Naive thymus-derived CD4-positive, alpha-beta T cell (primary cell): ENCODE measurements around the gene NAT8L. TPM values are rescaled to one million over a fixed set of nuclear protein-coding genes. Genes with fewer than 3 reads are reported as not detected.

Experiments
- ATAC-seq: fragments of 150-1000 bp; cut with Tn5 transposase; 2 replicates; pipeline ENCODE4 v1.10.0; 2021; ENCODE audit warnings: mild to moderate bottlenecking, moderate library complexity
- CTCF ChIA-PET: fragments of 350-600 bp; sonication (Branson Sonifier 250); formaldehyde crosslinking; loops from one replicate; lab custom pipeline; 2021; ENCODE audit warnings: antibody characterized with exemption; lab: Charles Lee
- POLR2A ChIA-PET: fragments of 350-600 bp; sonication (Branson Sonifier 250); formaldehyde crosslinking; loops from one replicate; lab custom pipeline; 2021; ENCODE audit warnings: antibody characterized with exemption, inconsistent platforms; lab: Charles Lee
- DNase-seq, 9 donors: peaks; one replicate each; pipeline versions ENCODE4 v3.0.0 to v3.0.0-alpha.2; 2020 to 2022; ENCODE audit warnings: mixed read lengths in 1 of 9
- H3K27ac ChIP-seq: one replicate; pipeline ENCODE4 v1.7.0; 2013; ENCODE audit warnings: mild to moderate bottlenecking, low read depth, low read length, moderate library complexity
- H3K27me3 ChIP-seq, 2 donors: one replicate each; pipeline ENCODE4 v1.7.0; 2013; ENCODE audit warnings: low read length in 2 of 2, mild to moderate bottlenecking in 2 of 2, moderate library complexity in 2 of 2; ENCODE audit not compliant: control insufficient read depth in 2 of 2, insufficient read depth in 2 of 2
- H3K36me3 ChIP-seq, 3 experiments: 1 replicate in 2 of 3; 2 replicates in 1 of 3; pipeline ENCODE4 v1.7.0; 2013; ENCODE audit warnings: low read length in 3 of 3, mild to moderate bottlenecking in 3 of 3, moderate library complexity in 1 of 3; ENCODE audit not compliant: insufficient read depth in 3 of 3, control insufficient read depth in 2 of 3
- H3K4me1 ChIP-seq, 2 donors: one replicate each; pipeline ENCODE4 v1.7.0; 2013; ENCODE audit warnings: low read length in 2 of 2, mild to moderate bottlenecking in 2 of 2, moderate library complexity in 1 of 2; ENCODE audit not compliant: control insufficient read depth in 2 of 2, insufficient read depth in 2 of 2
- H3K4me3 ChIP-seq: 2 replicates; pipeline ENCODE4 v1.7.0; 2013; ENCODE audit warnings: mild to moderate bottlenecking, low read length
- H3K9me3 ChIP-seq, 3 experiments: 1 replicate in 2 of 3; 2 replicates in 1 of 3; pipeline ENCODE4 v1.7.0; 2013; ENCODE audit warnings: low read length in 3 of 3; ENCODE audit not compliant: control insufficient read depth in 2 of 3
- H3K27ac Mint-ChIP-seq, 9 donors: one replicate each; pipeline ENCODE4 v1.8.0; 2020 to 2022; ENCODE audit warnings: mixed read lengths in 9 of 9, mild to moderate bottlenecking in 8 of 9, moderate library complexity in 5 of 9, inconsistent platforms in 2 of 9
- H3K27me3 Mint-ChIP-seq, 5 donors: one replicate each; pipeline ENCODE4 v1.8.0; 2021 to 2022; ENCODE audit warnings: mixed read lengths in 5 of 5, mild to moderate bottlenecking in 1 of 5
- H3K36me3 Mint-ChIP-seq, 5 donors: one replicate each; pipeline ENCODE4 v1.8.0; 2020 to 2022; ENCODE audit warnings: mixed read lengths in 5 of 5, mild to moderate bottlenecking in 3 of 5, inconsistent platforms in 1 of 5
- H3K4me1 Mint-ChIP-seq, 7 donors: one replicate each; pipeline ENCODE4 v1.8.0; 2020 to 2022; ENCODE audit warnings: mixed read lengths in 7 of 7, mild to moderate bottlenecking in 3 of 7, inconsistent platforms in 1 of 7
- H3K4me3 Mint-ChIP-seq, 10 donors: one replicate each; pipeline ENCODE4 v1.8.0; 2020 to 2022; ENCODE audit warnings: mild to moderate bottlenecking in 10 of 10, mixed read lengths in 10 of 10, moderate library complexity in 6 of 10, inconsistent platforms in 2 of 10
- H3K9me3 Mint-ChIP-seq, 11 donors: one replicate each; pipeline ENCODE4 v1.8.0; 2020 to 2022; ENCODE audit warnings: mixed read lengths in 11 of 11, mild to moderate bottlenecking in 4 of 11, inconsistent platforms in 1 of 11, moderate library complexity in 1 of 11
- intact Hi-C, 2 donors: fragments of 100-400 bp; cut with micrococcal nuclease; formaldehyde crosslinking; loops; one replicate each; pipeline ENCODE4 v1.15.1; 2023
- polyA plus RNA-seq, 2 donors: library from polyadenylated mRNA; unstranded; fragments of 300-500 nt; fragmentation: Illumina TruSeq; gene quantifications; one replicate each; pipeline ENCODE4 v1.2.3, GENCODE V29; 2021
- total RNA-seq, 6 experiments: library from RNA in 5 of 6; stranded (reverse) in 5 of 6; gene quantifications; 1 replicate in 5 of 6; 2 replicates in 1 of 6; pipeline ENCODE4 v1.2.3 and lab custom pipeline; 2021 to 2026

Gene NAT8L
- total and polyA plus RNA-seq, 7 experiments from 2014 or later, result 0.11 to 7.2 (median 0.24) TPM; not detected in 4

GRCh38 chr4:2057382-2058065, 1.6 kb upstream of the NAT8L start:
- Mint-ChIP-seq H3K27ac (no peak overlapping the region), H3K4me3 (peak overlapping the region; percentile 58 to 86 (median 70))

GRCh38 chr4:2058264-2059045, 672 bp upstream of the NAT8L start:
- peak; percentile 26 for ATAC-seq
- H3K9me3 Mint-ChIP-seq, result no peaks in the 10 kb centered on the region
- ChIA-PET CTCF (no interaction called here), POLR2A (no interaction called here)
- DNase-seq, result peak in 1 of 9 donors; percentile 48
- Histone ChIP-seq H3K27ac (no peak overlapping the region), H3K36me3 (no peaks in the 10 kb centered on the region), H3K27me3 (peaks cover 0 to 3% of the 10 kb centered on the region in 2 donors), H3K4me3 (no peak overlapping the region), H3K9me3 (no peaks in the 10 kb centered on the region), H3K4me1 (no peaks in the 10 kb centered on the region)
- intact Hi-C loops, result loop anchor here (1.0 to 5.0 kb wide), 3 partner anchors 48 to 114 kb away; no protein-coding TSS in a partner anchor
- H3K36me3 Mint-ChIP-seq, result peaks cover 0 to 4% (median 1%) of the 10 kb centered on the region in 5 donors
- peaks cover 26 to 46% (median 33%) of the 10 kb centered on the region in 5 donors for H3K27me3 Mint-ChIP-seq
- peaks cover 0 to 6% (median 0%) of the 10 kb centered on the region in 7 donors for H3K4me1 Mint-ChIP-seq
- peak overlapping the region in 2 of 10 donors; percentile 60 to 70 for H3K4me3 Mint-ChIP-seq
- no peak overlapping the region for H3K27ac Mint-ChIP-seq

More at GRCh38 chr4:2057382-2058065, 1.6 kb upstream of the NAT8L start:
- Histone ChIP-seq H3K36me3 (no peaks in the 10 kb centered on the region), H3K4me1 (no peaks in the 10 kb centered on the region), H3K27ac (no peak overlapping the region), H3K9me3 (no peaks in the 10 kb centered on the region), H3K4me3 (no peak overlapping the region), H3K27me3 (peaks cover 0 to 3% of the 10 kb centered on the region in 2 donors)
- peaks cover 29 to 51% (median 33%) of the 10 kb centered on the region in 5 donors for H3K27me3 Mint-ChIP-seq
- ChIA-PET CTCF (no interaction called here), POLR2A (no interaction called here)
- no peaks in the 10 kb centered on the region for H3K9me3 Mint-ChIP-seq
- peaks cover 0 to 4% (median 1%) of the 10 kb centered on the region in 5 donors for H3K36me3 Mint-ChIP-seq
- peaks cover 0 to 6% (median 0%) of the 10 kb centered on the region in 7 donors for H3K4me1 Mint-ChIP-seq
- ATAC-seq, result no peak
- DNase-seq, result no peak
- intact Hi-C loops, result loop anchor here (1.0 to 5.0 kb wide), 2 partner anchors 47 to 115 kb away; no protein-coding TSS in a partner anchor

GRCh38 chr4:2059726-2060602, 837 bp downstream of the NAT8L start:
- no peaks in the 10 kb centered on the region for H3K9me3 Mint-ChIP-seq
- H3K27me3 ChIP-seq, result peaks cover 0 to 3% of the 10 kb centered on the region in 2 donors
- ChIA-PET CTCF (no interaction called here), POLR2A (no interaction called here)
- no peak overlapping the region for H3K4me3 ChIP-seq
- ATAC-seq (no peak), DNase-seq (no peak)
- H3K4me1 ChIP-seq, result no peaks in the 10 kb centered on the region
- H3K4me3 Mint-ChIP-seq, result peak overlapping the region in 3 of 10 donors; percentile 17 to 70 (median 35)
- H3K27ac ChIP-seq, result no peak overlapping the region
- intact Hi-C loops, result loop anchor here in 1 of 2 donors (1.0 to 5.0 kb wide), 2 partner anchors 51 to 112 kb away; no protein-coding TSS in a partner anchor
- peaks cover 20 to 38% (median 27%) of the 10 kb centered on the region in 5 donors for H3K27me3 Mint-ChIP-seq
- H3K36me3 Mint-ChIP-seq, result no peaks in the 10 kb centered on the region
- no peak overlapping the region for H3K27ac Mint-ChIP-seq
- H3K36me3 ChIP-seq, result no peaks in the 10 kb centered on the region
- no peaks in the 10 kb centered on the region for H3K9me3 ChIP-seq
- H3K4me1 Mint-ChIP-seq, result peaks cover 0 to 6% (median 0%) of the 10 kb centered on the region in 7 donors

GRCh38 chr4:2060611-2061185, 1.6 kb downstream of the NAT8L start:
- DNase-seq (no peak), ATAC-seq (no peak)
- no peaks in the 10 kb centered on the region for H3K9me3 ChIP-seq
- H3K27me3 ChIP-seq, result peaks cover 0 to 3% of the 10 kb centered on the region in 2 donors
- H3K4me1 Mint-ChIP-seq, result peaks cover 0 to 6% (median 0%) of the 10 kb centered on the region in 7 donors
- no peaks in the 10 kb centered on the region for H3K36me3 ChIP-seq
- H3K36me3 Mint-ChIP-seq, result no peaks in the 10 kb centered on the region
- CTCF ChIA-PET, result no interaction called here
- intact Hi-C loops, result no loop called here
- H3K4me1 ChIP-seq, result no peaks in the 10 kb centered on the region
- no peaks in the 10 kb centered on the region for H3K9me3 Mint-ChIP-seq
- H3K4me3 Mint-ChIP-seq, result peak overlapping the region in 1 of 10 donors; percentile 70
- POLR2A ChIA-PET, result no interaction called here
- peaks cover 17 to 34% (median 22%) of the 10 kb centered on the region in 5 donors for H3K27me3 Mint-ChIP-seq
- H3K4me3 ChIP-seq, result no peak overlapping the region
- H3K27ac Mint-ChIP-seq, result no peak overlapping the region
- H3K27ac ChIP-seq, result no peak overlapping the region

GRCh38 chr4:2061186-2062131, 2.3 kb downstream of the NAT8L start:
- H3K4me3 Mint-ChIP-seq, result peak overlapping the region in 2 of 10 donors; percentile 38 to 57
- H3K27me3 ChIP-seq, result peaks cover 0 to 3% of the 10 kb centered on the region in 2 donors
- H3K4me1 ChIP-seq, result no peaks in the 10 kb centered on the region
- H3K4me3 ChIP-seq, result no peak overlapping the region
- no peak overlapping the region for H3K27ac ChIP-seq
- CTCF ChIA-PET, result no interaction called here
- H3K9me3 Mint-ChIP-seq, result no peaks in the 10 kb centered on the region
- ATAC-seq (no peak), DNase-seq (no peak)
- H3K27me3 Mint-ChIP-seq, result peaks cover 13 to 26% (median 16%) of the 10 kb centered on the region in 5 donors
- H3K4me1 Mint-ChIP-seq, result peaks cover 0 to 6% (median 0%) of the 10 kb centered on the region in 7 donors
- POLR2A ChIA-PET, result interaction anchor here (0.6 kb wide), 1 partner anchor 20 kb away, joined by 3 read pairs; no protein-coding TSS in a partner anchor
- H3K9me3 ChIP-seq, result no peaks in the 10 kb centered on the region
- H3K36me3 Mint-ChIP-seq, result no peaks in the 10 kb centered on the region
- H3K36me3 ChIP-seq, result no peaks in the 10 kb centered on the region
- intact Hi-C loops, result no loop called here
- no peak overlapping the region for H3K27ac Mint-ChIP-seq
